ENCODE results near the gene TCAIM. TPM values are rescaled to one million over a fixed set of nuclear protein-coding genes. Genes with fewer than 3 reads are reported as not detected.

The TCAIM gene
- total and polyA plus RNA-seq, 11 donors: 17.0 to 45.0 (median 31.4) TPM

GRCh38 chr3:44400771-44401170 is 62.2 kb downstream of the TCAIM start:
- peaks cover 0 to 45% (median 24%) of the 10 kb centered on the region in 9 donors for H3K36me3 ChIP-seq
- H3K27me3 ChIP-seq: no peaks in the 10 kb centered on the region
- H3K27ac ChIP-seq: no peak overlapping the region
- intact Hi-C loops (cut with DNase I): no loop called here
- ATAC-seq: no peak
- 35 to 48% (median 42%) methylated on average over 2 of the region's 2 CpGs for WGBS, 4 donors
- DNase-seq: no peak
- H3K9me3 ChIP-seq: no peaks in the 10 kb centered on the region
- peaks cover 0 to 17% (median 0%) of the 10 kb centered on the region in 12 donors for H3K4me1 ChIP-seq
- no peak for TF ChIP-seq CTCF (IDR thresholded peaks at IDR 0.05)
- no peak for TF ChIP-seq POLR2A (IDR thresholded peaks at IDR 0.05)
- H3K4me3 ChIP-seq: no peak overlapping the region

- H3K36me3 ChIP-seq: peaks cover 0 to 44% (median 9%) of the 10 kb centered on the region in 9 donors
- WGBS, 4 donors: 78 to 85% (median 83%) methylated on average over 3 of the region's 3 CpGs
- H3K4me3 ChIP-seq: no peak overlapping the region
- H3K27ac ChIP-seq: no peak overlapping the region
- ATAC-seq (peak; percentile 61 to 84 (median 78)), DNase-seq (no peak)
- H3K27me3 ChIP-seq: no peaks in the 10 kb centered on the region
- intact Hi-C loops (cut with DNase I): no loop called here
- no peak for TF ChIP-seq POLR2A (IDR thresholded peaks at IDR 0.05)
- no peak for TF ChIP-seq CTCF (IDR thresholded peaks at IDR 0.05)
- peaks cover 0 to 17% (median 0%) of the 10 kb centered on the region in 12 donors for H3K4me1 ChIP-seq
- no peaks in the 10 kb centered on the region for H3K9me3 ChIP-seq
Observed at GRCh38 chr3:44402548-44402947, 64.0 kb downstream of the TCAIM start.

- Histone ChIP-seq H3K4me1 (peaks cover 0 to 6% (median 0%) of the 10 kb centered on the region in 12 donors), H3K27me3 (no peaks in the 10 kb centered on the region), H3K9me3 (no peaks in the 10 kb centered on the region), H3K27ac (no peak overlapping the region), H3K36me3 (peaks cover 0 to 31% (median 0%) of the 10 kb centered on the region in 9 donors), H3K4me3 (no peak overlapping the region)
- ATAC-seq: no peak
- TF ChIP-seq POLR2A (IDR thresholded peaks at IDR 0.05) (no peak), CTCF (IDR thresholded peaks at IDR 0.05) (no peak)
- intact Hi-C loops (cut with DNase I): no loop called here
- DNase-seq: peak in 1 of 5 donors; percentile 2
- 71 to 95% (median 88%) methylated on average over 4 of the region's 4 CpGs for WGBS, 4 donors
Observed at GRCh38 chr3:44409640-44410410, 71.3 kb downstream of the TCAIM start.

GRCh38 chr3:44411031-44411645 is 72.6 kb downstream of the TCAIM start:
- no peak overlapping the region for H3K4me3 ChIP-seq
- H3K27ac ChIP-seq: no peak overlapping the region
- H3K9me3 ChIP-seq: no peaks in the 10 kb centered on the region
- TF ChIP-seq CTCF (IDR thresholded peaks at IDR 0.05) (no peak), POLR2A (IDR thresholded peaks at IDR 0.05) (no peak)
- DNase-seq: peak in 1 of 5 donors; percentile 5
- H3K36me3 ChIP-seq: peaks cover 0 to 24% (median 0%) of the 10 kb centered on the region in 9 donors
- no peak for ATAC-seq
- no peaks in the 10 kb centered on the region for H3K27me3 ChIP-seq
- WGBS, 4 donors: 71 to 88% (median 86%) methylated on average over 8 to 11 of the region's 11 CpGs
- peaks cover 0 to 6% (median 0%) of the 10 kb centered on the region in 12 donors for H3K4me1 ChIP-seq
- intact Hi-C loops (cut with DNase I): no loop called here
